ENCODE results near the gene CRYL1. TPM values are rescaled to one million over a fixed set of nuclear protein-coding genes. Genes with fewer than 3 reads are reported as not detected.

The CRYL1 gene
- total and polyA plus RNA-seq, 2 of the 13 experiments (the other 11 are each of a cell fraction or from before 2014, with no cell fraction given): 57.2 to 115 TPM

- Histone ChIP-seq H3K9ac (ENCODE audit: insufficient read depth, low read depth, low read length) (no peak overlapping the region), H3K36me3 (replicated peaks in 1 of 2; ENCODE audit: control insufficient read depth in 1 of 2, insufficient read depth in 2 of 2, low read length in 2 of 2) (no peaks in the 10 kb centered on the region), H3K4me3 (replicated peaks in 1 of 3; ENCODE audit: insufficient read depth in 1 of 3, low read depth in 2 of 3, low read length in 3 of 3) (no peak overlapping the region), H3K27me3 (ENCODE audit: control insufficient read depth in 1 of 2, insufficient read depth in 2 of 2, low read length in 2 of 2) (no peaks in the 10 kb centered on the region), H3K27ac (ENCODE audit: extremely low read length, insufficient read depth, low read length) (no peak overlapping the region), H4K20me1 (ENCODE audit: insufficient read depth, low read length) (no peaks in the 10 kb centered on the region), H3K4me2 (ENCODE audit: low read depth, low read length) (no peak overlapping the region), H3K79me2 (ENCODE audit: insufficient read depth, low read length) (no peaks in the 10 kb centered on the region), H3K4me1 (ENCODE audit: insufficient read depth, low read length) (no peaks in the 10 kb centered on the region), H3K9me3 (ENCODE audit: low read length) (no peaks in the 10 kb centered on the region), H2AFZ (ENCODE audit: low read length) (no peak overlapping the region)
- WGBS (ENCODE audit: low lambda C conversion rate): 16% methylated on average over 8 of the region's 13 CpGs
- FAIRE-seq (no peak), DNase-seq (ENCODE audit: low spot score) (no peak), ATAC-seq (no peak; the same call in 1 of the 3 replicates)
- ChIA-PET CTCF (ENCODE audit: low intra/inter-chr PET ratio, low total read pairs) (no interaction called here), POLR2A (no interaction called here)
- in situ Hi-C loops (cut with HindIII; ENCODE audit: extremely low pct_ligation_motif_present, low pct_unique_long_range_greater_than_20kb) (no loop called here), intact Hi-C loops (cut with micrococcal nuclease; ENCODE audit: unreplicated experiment) (no loop called here)
- no TSS peak for BruUV-seq (replicated peaks)
- TF ChIP-seq ZNF709 (CRISPR knock-in tag; IDR thresholded peaks at IDR 0.05) (no peak), ZNF768 (CRISPR knock-in tag; IDR thresholded peaks at IDR 0.05) (no peak), KLF16 (CRISPR knock-in tag; IDR thresholded peaks at IDR 0.05) (no peak), ZNF703 (CRISPR knock-in tag; IDR thresholded peaks at IDR 0.05; ENCODE audit: borderline replicate concordance) (no peak), ZKSCAN5 (CRISPR knock-in tag; IDR thresholded peaks at IDR 0.05) (no peak), ZNF20 (CRISPR knock-in tag; IDR thresholded peaks at IDR 0.05) (no peak), CEBPZ (IDR thresholded peaks at IDR 0.05; ENCODE audit: low read length) (no peak), ZNF501 (CRISPR knock-in tag; IDR thresholded peaks at IDR 0.05) (no peak), ZNF841 (CRISPR knock-in tag; IDR thresholded peaks at IDR 0.05; ENCODE audit: borderline replicate concordance) (no peak), ZNF343 (CRISPR knock-in tag; IDR thresholded peaks at IDR 0.05) (no peak), HINFP (CRISPR knock-in tag; IDR thresholded peaks at IDR 0.05; ENCODE audit: low read depth) (no peak), SRSF9 (IDR thresholded peaks at IDR 0.05; ENCODE audit: borderline replicate concordance, insufficient read depth, low read depth, low read length, poor library complexity, severe bottlenecking) (no peak), RFX3 (CRISPR knock-in tag; IDR thresholded peaks at IDR 0.05) (no peak), ZNF788 (CRISPR knock-in tag; IDR thresholded peaks at IDR 0.05; ENCODE audit: borderline replicate concordance) (no peak), KAT8 (CRISPR knock-in tag; IDR thresholded peaks at IDR 0.05) (no peak), TFAP4 (IDR thresholded peaks at IDR 0.05; ENCODE audit: borderline replicate concordance, low read depth) (no peak), ZNF274 (CRISPR knock-in tag; IDR thresholded peaks at IDR 0.05) (no peak), PHF21A (CRISPR knock-in tag; IDR thresholded peaks at IDR 0.05) (no peak), HNF4G (IDR thresholded peaks at IDR 0.05; ENCODE audit: borderline replicate concordance, low read depth, low read length) (no peak), HNF4G (CRISPR knock-in tag; IDR thresholded peaks at IDR 0.05; ENCODE audit: borderline replicate concordance, low read depth) (no peak)
These were observed 135.7 kb downstream of the CRYL1 start for GRCh38 chr13:20389696-20390525.

Data from HepG2 (cell line).